WTC11 (cell line): ENCODE results near the gene TNPO1. TPM values are rescaled to one million over a fixed set of nuclear protein-coding genes. Genes with fewer than 3 reads are reported as not detected.

ENCODE experiments used
- ATAC-seq: fragments of 200-7000 bp; cut with Tn5 transposase; 2 replicates; pipeline ENCODE4 v1.10.0; 2021; ENCODE audit warnings: mild to moderate bottlenecking, moderate library complexity
- CTCF ChIA-PET: fragments of 300-600 bp; sonication (Branson Sonifier 250); formaldehyde crosslinking; loops from one replicate; lab custom pipeline; 2021; ENCODE audit warnings: antibody characterized with exemption; lab: Charles Lee
- POLR2A ChIA-PET: fragments of 350-600 bp; sonication (Branson Sonifier 250); formaldehyde crosslinking; loops from one replicate; lab custom pipeline; 2021; ENCODE audit warnings: antibody characterized with exemption; lab: Charles Lee
- DNase-seq: peaks from one replicate; pipeline ENCODE4 v3.0.0; 2021; ENCODE audit warnings: low spot score
- H3K27ac Mint-ChIP-seq: 2 replicates; pipeline ENCODE4 v1.8.0; 2021; ENCODE audit warnings: mixed read lengths
- H3K27me3 Mint-ChIP-seq: 2 replicates; pipeline ENCODE4 v1.8.0; 2021; ENCODE audit warnings: low read depth, mild to moderate bottlenecking, moderate library complexity, mixed read lengths
- H3K36me3 Mint-ChIP-seq: 2 replicates; pipeline ENCODE4 v1.8.0; 2021; ENCODE audit warnings: mixed read lengths
- H3K4me1 Mint-ChIP-seq: 2 replicates; pipeline ENCODE4 v1.8.0; 2022; ENCODE audit warnings: mixed read lengths
- H3K4me3 Mint-ChIP-seq: 2 replicates; pipeline ENCODE4 v1.8.0; 2021; ENCODE audit warnings: mild to moderate bottlenecking, moderate library complexity, mixed read lengths
- H3K9me3 Mint-ChIP-seq: 2 replicates; pipeline ENCODE4 v1.8.0; 2021; ENCODE audit warnings: mixed read lengths
- CDX4 ChIP-seq: fragments of 250-450 bp; sonication (Bioruptor Pico); IDR thresholded peaks from 2 replicates; pipeline ENCODE4 v1.9.0; 2021; ENCODE audit warnings: moderate library complexity, mild to moderate bottlenecking, inconsistent platforms, borderline replicate concordance
- ELF4 ChIP-seq: sonication (generic); formaldehyde crosslinking; IDR thresholded peaks from 2 replicates; pipeline ENCODE4 v1.8.1; 2022; ENCODE audit warnings: low read depth, mild to moderate bottlenecking, moderate library complexity, missing genetic modification reagents
- ERG ChIP-seq: fragments of 250-450 bp; sonication (Bioruptor Pico); IDR thresholded peaks from 2 replicates; pipeline ENCODE4 v1.8.0; 2021; ENCODE audit warnings: mild to moderate bottlenecking
- JAZF1 ChIP-seq: fragments of 250-450 bp; sonication (Bioruptor Pico); IDR thresholded peaks from 2 replicates; pipeline ENCODE4 v1.9.0; 2021; ENCODE audit warnings: moderate library complexity, mild to moderate bottlenecking, inconsistent platforms
- PRDM15 ChIP-seq: sonication (generic); formaldehyde crosslinking; IDR thresholded peaks from 2 replicates; pipeline ENCODE4 v1.8.0; 2022; ENCODE audit warnings: missing genetic modification reagents
- RELA ChIP-seq: sonication (generic); formaldehyde crosslinking; IDR thresholded peaks from 2 replicates; pipeline ENCODE4 v1.8.1; 2022; ENCODE audit warnings: missing genetic modification reagents, mild to moderate bottlenecking, borderline replicate concordance
- RORB ChIP-seq: fragments of 250-450 bp; sonication (Bioruptor Pico); IDR thresholded peaks from 2 replicates; pipeline ENCODE4 v1.9.0; 2021; ENCODE audit warnings: mild to moderate bottlenecking
- SP1 ChIP-seq: sonication (generic); formaldehyde crosslinking; conservative IDR thresholded peaks from 2 replicates; pipeline ENCODE4 v1.8.1; 2022; ENCODE audit warnings: missing genetic modification reagents
- ZNF396 ChIP-seq: fragments of 250-450 bp; sonication (Bioruptor Pico); IDR thresholded peaks from 2 replicates; pipeline ENCODE4 v1.8.0; 2021; ENCODE audit warnings: mild to moderate bottlenecking, moderate library complexity, borderline replicate concordance
- total RNA-seq: library from RNA; stranded (reverse); gene quantifications from 3 replicates; pipeline ENCODE4 v1.2.3, GENCODE V29; 2021
- TF ChIP-seq, protein P1 (sequence below): sonication (generic); formaldehyde crosslinking; IDR thresholded peaks from 2 replicates; pipeline ENCODE4 v1.8.1; 2022; ENCODE audit warnings: low read depth, missing genetic modification reagents, borderline replicate concordance
- TF ChIP-seq, protein P2 (sequence below): sonication (generic); formaldehyde crosslinking; IDR thresholded peaks from 2 replicates; pipeline ENCODE4 v1.8.0; 2023; ENCODE audit warnings: missing genetic modification reagents, mild to moderate bottlenecking, borderline replicate concordance
- TF ChIP-seq, protein P3 (sequence below): sonication (generic); formaldehyde crosslinking; IDR thresholded peaks from 2 replicates; pipeline ENCODE4 v1.8.1; 2023; ENCODE audit warnings: mild to moderate bottlenecking, missing genetic modification reagents

Gene TNPO1
- total RNA-seq, 1 experiment from 2014 or later: 150 TPM

GRCh38 chr5:72871366-72872024, 55.0 kb downstream of the TNPO1 start:
- DNase-seq (no peak), ATAC-seq (no peak)
- H3K36me3 Mint-ChIP-seq: peaks cover 49% of the 10 kb centered on the region
- H3K27ac Mint-ChIP-seq: peak overlapping the region; percentile 43
- POLR2A ChIA-PET: no interaction called here
- TF ChIP-seq CDX4 (CRISPR knock-in tag) (no peak), ELF4 (CRISPR knock-in tag) (no peak), JAZF1 (CRISPR knock-in tag) (no peak), ERG (CRISPR knock-in tag) (no peak)
- TF ChIP-seq, protein P1, sequence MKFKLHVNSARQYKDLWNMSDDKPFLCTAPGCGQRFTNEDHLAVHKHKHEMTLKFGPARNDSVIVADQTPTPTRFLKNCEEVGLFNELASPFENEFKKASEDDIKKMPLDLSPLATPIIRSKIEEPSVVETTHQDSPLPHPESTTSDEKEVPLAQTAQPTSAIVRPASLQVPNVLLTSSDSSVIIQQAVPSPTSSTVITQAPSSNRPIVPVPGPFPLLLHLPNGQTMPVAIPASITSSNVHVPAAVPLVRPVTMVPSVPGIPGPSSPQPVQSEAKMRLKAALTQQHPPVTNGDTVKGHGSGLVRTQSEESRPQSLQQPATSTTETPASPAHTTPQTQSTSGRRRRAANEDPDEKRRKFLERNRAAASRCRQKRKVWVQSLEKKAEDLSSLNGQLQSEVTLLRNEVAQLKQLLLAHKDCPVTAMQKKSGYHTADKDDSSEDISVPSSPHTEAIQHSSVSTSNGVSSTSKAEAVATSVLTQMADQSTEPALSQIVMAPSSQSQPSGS: no peak
- CTCF ChIA-PET: no interaction called here
- H3K4me3 Mint-ChIP-seq: no peak overlapping the region
- no peaks in the 10 kb centered on the region for H3K9me3 Mint-ChIP-seq
- no peaks in the 10 kb centered on the region for H3K4me1 Mint-ChIP-seq
- H3K27me3 Mint-ChIP-seq: no peaks in the 10 kb centered on the region

DNA sequence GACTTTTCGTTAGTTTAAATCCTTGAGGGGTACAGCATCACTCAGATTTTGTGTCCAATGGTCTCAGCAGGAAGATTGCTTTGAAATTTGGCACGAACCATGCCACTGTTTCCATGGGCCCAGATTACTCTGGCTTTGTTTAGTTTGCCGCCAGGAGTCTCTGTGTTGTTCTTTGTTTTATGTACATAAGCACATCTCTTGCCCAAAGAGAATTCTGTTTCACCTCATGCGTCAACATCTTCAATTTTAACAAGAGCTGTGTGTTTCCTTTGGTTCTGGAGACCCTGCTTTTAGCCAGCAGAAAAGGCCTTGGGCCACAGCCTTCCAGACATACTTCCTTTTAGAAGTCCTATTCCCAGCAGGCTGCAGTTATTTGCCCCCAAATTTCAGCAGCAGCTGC, 62.4 kb downstream of the TNPO1 start:
- H3K27ac Mint-ChIP-seq: no peak overlapping the region
- no peak for ATAC-seq

DNA sequence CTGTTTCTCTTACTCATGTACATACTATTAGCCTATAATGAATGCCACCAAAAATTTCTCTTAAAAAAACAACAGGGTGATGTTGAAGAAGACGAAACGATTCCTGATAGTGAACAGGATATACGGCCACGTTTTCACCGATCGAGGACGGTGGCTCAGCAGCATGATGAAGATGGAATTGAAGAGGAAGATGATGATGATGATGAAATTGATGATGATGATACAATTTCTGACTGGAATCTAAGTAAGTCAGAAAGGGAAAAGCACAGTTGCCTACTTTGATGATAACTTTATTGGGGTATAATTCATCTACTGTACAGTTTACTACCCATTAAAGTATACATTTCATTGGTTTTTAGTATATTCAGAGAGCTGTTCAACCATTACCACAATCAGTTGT, 66.5 kb downstream of the TNPO1 start:
- POLR2A ChIA-PET: no interaction called here
- Mint-ChIP-seq H3K27ac (no peak overlapping the region), H3K27me3 (no peaks in the 10 kb centered on the region), H3K36me3 (peaks cover 73% of the 10 kb centered on the region), H3K9me3 (no peaks in the 10 kb centered on the region), H3K4me1 (0 out of 2 replicates have a peak, but pooled peaks cover 3% of the 10 kb centered on the region), H3K4me3 (no peak overlapping the region)
- ATAC-seq: no peak
- DNase-seq: no peak
- CTCF ChIA-PET: no interaction called here
- TF ChIP-seq, protein P2, sequence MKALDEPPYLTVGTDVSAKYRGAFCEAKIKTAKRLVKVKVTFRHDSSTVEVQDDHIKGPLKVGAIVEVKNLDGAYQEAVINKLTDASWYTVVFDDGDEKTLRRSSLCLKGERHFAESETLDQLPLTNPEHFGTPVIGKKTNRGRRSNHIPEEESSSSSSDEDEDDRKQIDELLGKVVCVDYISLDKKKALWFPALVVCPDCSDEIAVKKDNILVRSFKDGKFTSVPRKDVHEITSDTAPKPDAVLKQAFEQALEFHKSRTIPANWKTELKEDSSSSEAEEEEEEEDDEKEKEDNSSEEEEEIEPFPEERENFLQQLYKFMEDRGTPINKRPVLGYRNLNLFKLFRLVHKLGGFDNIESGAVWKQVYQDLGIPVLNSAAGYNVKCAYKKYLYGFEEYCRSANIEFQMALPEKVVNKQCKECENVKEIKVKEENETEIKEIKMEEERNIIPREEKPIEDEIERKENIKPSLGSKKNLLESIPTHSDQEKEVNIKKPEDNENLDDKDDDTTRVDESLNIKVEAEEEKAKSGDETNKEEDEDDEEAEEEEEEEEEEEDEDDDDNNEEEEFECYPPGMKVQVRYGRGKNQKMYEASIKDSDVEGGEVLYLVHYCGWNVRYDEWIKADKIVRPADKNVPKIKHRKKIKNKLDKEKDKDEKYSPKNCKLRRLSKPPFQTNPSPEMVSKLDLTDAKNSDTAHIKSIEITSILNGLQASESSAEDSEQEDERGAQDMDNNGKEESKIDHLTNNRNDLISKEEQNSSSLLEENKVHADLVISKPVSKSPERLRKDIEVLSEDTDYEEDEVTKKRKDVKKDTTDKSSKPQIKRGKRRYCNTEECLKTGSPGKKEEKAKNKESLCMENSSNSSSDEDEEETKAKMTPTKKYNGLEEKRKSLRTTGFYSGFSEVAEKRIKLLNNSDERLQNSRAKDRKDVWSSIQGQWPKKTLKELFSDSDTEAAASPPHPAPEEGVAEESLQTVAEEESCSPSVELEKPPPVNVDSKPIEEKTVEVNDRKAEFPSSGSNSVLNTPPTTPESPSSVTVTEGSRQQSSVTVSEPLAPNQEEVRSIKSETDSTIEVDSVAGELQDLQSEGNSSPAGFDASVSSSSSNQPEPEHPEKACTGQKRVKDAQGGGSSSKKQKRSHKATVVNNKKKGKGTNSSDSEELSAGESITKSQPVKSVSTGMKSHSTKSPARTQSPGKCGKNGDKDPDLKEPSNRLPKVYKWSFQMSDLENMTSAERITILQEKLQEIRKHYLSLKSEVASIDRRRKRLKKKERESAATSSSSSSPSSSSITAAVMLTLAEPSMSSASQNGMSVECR (CRISPR knock-in tag): no peak
- TF ChIP-seq SP1 (no peak), RORB (CRISPR knock-in tag) (no peak), RELA (CRISPR knock-in tag) (no peak)
- TF ChIP-seq, protein P3, sequence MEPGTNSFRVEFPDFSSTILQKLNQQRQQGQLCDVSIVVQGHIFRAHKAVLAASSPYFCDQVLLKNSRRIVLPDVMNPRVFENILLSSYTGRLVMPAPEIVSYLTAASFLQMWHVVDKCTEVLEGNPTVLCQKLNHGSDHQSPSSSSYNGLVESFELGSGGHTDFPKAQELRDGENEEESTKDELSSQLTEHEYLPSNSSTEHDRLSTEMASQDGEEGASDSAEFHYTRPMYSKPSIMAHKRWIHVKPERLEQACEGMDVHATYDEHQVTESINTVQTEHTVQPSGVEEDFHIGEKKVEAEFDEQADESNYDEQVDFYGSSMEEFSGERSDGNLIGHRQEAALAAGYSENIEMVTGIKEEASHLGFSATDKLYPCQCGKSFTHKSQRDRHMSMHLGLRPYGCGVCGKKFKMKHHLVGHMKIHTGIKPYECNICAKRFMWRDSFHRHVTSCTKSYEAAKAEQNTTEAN (CRISPR knock-in tag): no peak

More for the DNA sequence above, 62.4 kb downstream of the TNPO1 start:
- no peaks in the 10 kb centered on the region for H3K27me3 Mint-ChIP-seq
- H3K36me3 Mint-ChIP-seq: peaks cover 64% of the 10 kb centered on the region
- ChIA-PET CTCF (no interaction called here), POLR2A (no interaction called here)
- no peak overlapping the region for H3K4me3 Mint-ChIP-seq
- no peak for DNase-seq
- TF ChIP-seq PRDM15 (CRISPR knock-in tag) (no peak), JAZF1 (CRISPR knock-in tag) (no peak), ZNF396 (CRISPR knock-in tag) (no peak)
- no peaks in the 10 kb centered on the region for H3K9me3 Mint-ChIP-seq
- H3K4me1 Mint-ChIP-seq: 0 out of 2 replicates have a peak, but pooled peaks cover 3% of the 10 kb centered on the region
